ENCODE results near the gene KCNG2.

KCNG2 gene

DNA sequence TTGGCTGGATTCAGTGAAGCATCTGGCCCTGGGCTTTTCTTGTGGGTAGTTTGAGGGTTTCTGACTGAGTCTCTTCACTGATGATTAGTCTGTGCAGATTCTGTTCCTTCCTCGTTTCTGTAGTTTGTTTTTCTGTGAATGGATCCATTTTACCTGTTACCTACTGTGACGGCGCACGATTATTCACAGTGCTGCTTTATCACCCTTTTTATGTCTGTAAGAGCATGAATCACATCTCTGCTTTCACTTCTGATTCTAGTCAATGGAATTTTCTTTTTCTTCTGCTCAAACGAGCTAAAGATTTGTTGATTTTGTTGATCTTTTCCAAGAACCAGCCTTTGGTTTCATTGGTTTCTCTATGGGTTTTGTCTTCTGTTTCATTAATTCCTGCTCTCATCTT, 92.9 kb downstream of the KCNG2 start:
- H3K27me3 ChIP-seq (ENCODE audit: insufficient read depth, low read depth, severe bottlenecking), result no peaks in the 10 kb centered on the region
- no peak overlapping the region for H3K27ac ChIP-seq
- no peaks in the 10 kb centered on the region for H3K36me3 ChIP-seq
- no peak overlapping the region for H3K4me3 ChIP-seq (ENCODE audit: low read depth, low read length)
- peaks cover 59% of the 10 kb centered on the region for H3K9me3 ChIP-seq (ENCODE audit: severe bottlenecking)
- TF ChIP-seq, protein P1, sequence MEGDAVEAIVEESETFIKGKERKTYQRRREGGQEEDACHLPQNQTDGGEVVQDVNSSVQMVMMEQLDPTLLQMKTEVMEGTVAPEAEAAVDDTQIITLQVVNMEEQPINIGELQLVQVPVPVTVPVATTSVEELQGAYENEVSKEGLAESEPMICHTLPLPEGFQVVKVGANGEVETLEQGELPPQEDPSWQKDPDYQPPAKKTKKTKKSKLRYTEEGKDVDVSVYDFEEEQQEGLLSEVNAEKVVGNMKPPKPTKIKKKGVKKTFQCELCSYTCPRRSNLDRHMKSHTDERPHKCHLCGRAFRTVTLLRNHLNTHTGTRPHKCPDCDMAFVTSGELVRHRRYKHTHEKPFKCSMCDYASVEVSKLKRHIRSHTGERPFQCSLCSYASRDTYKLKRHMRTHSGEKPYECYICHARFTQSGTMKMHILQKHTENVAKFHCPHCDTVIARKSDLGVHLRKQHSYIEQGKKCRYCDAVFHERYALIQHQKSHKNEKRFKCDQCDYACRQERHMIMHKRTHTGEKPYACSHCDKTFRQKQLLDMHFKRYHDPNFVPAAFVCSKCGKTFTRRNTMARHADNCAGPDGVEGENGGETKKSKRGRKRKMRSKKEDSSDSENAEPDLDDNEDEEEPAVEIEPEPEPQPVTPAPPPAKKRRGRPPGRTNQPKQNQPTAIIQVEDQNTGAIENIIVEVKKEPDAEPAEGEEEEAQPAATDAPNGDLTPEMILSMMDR (IDR thresholded peaks at IDR 0.05; ENCODE audit: low read depth, low read length), result no peak
- no peak for DNase-seq

DNA sequence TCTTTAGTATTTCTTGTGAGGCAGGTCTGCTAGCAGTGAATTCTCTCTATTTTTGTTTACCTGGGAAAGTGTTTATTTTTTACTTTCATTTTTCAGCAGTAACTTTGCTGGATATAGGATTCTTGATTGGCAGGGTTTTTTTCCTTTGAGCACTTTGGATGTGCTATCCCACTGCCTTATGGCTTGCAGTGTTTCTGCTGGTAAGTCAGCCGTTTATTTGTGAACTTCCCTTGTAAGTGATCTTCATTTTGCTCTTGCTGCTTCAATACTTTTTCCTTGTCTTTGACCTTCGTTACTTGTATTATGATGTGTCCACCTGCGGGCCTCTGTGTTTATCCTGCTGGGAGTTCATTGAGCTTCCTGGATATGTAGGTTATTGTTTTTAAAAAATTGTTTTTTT, 99.0 kb downstream of the KCNG2 start:
- no peak overlapping the region for H3K27ac ChIP-seq
- no peak for DNase-seq
- H3K27me3 ChIP-seq (ENCODE audit: insufficient read depth, low read depth, severe bottlenecking), result no peaks in the 10 kb centered on the region
- TF ChIP-seq, protein P1 (IDR thresholded peaks at IDR 0.05; ENCODE audit: low read depth, low read length), result no peak
- H3K36me3 ChIP-seq, result peaks cover 26% of the 10 kb centered on the region
- no peak overlapping the region for H3K4me3 ChIP-seq (ENCODE audit: low read depth, low read length)
- H3K9me3 ChIP-seq (ENCODE audit: severe bottlenecking), result peaks cover 79% of the 10 kb centered on the region

DNA sequence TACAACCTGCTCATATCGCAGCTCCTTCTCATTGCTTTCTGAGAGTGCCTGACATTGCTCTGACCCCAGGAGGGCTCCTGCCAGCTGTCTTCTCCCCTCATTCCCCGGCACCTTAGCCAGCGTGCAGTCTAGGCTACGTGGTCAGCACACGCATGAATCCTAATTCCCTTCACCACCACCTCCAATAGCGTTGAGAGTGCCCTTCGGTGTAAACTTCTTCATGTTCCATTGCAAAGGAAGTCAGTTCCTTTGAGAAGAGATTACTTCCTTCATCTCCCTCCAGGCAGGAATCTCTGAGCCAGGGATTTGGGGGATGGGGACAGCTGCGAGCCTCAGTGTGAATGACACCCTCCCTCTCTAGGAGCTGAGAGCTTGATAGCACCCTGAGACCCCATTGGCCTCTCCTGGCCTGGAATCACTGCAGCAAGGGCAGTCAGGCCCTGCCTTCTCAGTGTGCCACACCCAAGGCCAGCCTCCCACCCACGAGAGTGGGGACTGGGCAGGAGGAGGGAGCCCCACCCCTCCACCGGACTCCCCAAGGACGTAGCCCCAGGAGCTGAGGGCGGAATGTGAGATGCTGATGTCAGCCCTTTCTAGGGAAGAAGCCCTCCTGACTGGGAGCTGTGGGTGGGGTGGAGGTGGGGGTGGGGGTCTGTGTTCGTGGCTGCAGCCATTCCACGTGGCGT, 100.3 kb downstream of the KCNG2 start:
- TF ChIP-seq, protein P1 (IDR thresholded peaks at IDR 0.05; ENCODE audit: low read depth, low read length), result no peak
- H3K9me3 ChIP-seq (ENCODE audit: severe bottlenecking), result peaks cover 74% of the 10 kb centered on the region
- DNase-seq, result peak; percentile 9
- H3K27me3 ChIP-seq (ENCODE audit: insufficient read depth, low read depth, severe bottlenecking), result no peaks in the 10 kb centered on the region
- H3K4me3 ChIP-seq (ENCODE audit: low read depth, low read length), result no peak overlapping the region
- H3K36me3 ChIP-seq, result peaks cover 39% of the 10 kb centered on the region
- no peak overlapping the region for H3K27ac ChIP-seq

DNA sequence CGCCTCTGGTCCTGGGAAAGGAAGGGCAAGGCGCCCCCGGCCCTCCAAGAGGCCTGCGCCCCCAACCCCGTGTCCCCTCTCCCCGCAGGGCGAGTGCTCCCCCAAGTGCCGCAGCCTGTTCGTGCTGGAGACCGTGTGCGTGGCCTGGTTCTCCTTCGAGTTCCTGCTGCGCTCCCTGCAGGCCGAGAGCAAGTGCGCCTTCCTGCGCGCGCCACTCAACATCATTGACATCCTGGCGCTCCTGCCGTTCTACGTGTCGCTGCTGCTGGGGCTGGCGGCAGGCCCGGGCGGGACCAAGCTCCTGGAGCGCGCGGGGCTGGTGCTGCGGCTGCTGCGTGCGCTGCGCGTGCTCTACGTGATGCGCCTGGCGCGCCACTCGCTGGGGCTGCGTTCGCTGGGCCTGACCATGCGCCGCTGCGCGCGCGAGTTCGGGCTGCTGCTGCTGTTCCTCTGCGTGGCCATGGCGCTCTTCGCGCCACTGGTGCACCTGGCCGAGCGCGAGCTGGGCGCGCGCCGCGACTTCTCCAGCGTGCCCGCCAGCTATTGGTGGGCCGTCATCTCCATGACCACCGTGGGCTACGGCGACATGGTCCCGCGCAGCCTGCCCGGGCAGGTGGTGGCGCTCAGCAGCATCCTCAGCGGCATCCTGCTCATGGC, 101.3 kb downstream of the KCNG2 start:
- Histone ChIP-seq H3K27ac (no peak overlapping the region), H3K9me3 (ENCODE audit: severe bottlenecking) (peaks cover 78% of the 10 kb centered on the region), H3K36me3 (peaks cover 49% of the 10 kb centered on the region), H3K27me3 (ENCODE audit: insufficient read depth, low read depth, severe bottlenecking) (no peaks in the 10 kb centered on the region), H3K4me3 (ENCODE audit: low read depth, low read length) (no peak overlapping the region)
- TF ChIP-seq, protein P1 (IDR thresholded peaks at IDR 0.05; ENCODE audit: low read depth, low read length), result no peak
- peak; percentile 9 for DNase-seq

DNA sequence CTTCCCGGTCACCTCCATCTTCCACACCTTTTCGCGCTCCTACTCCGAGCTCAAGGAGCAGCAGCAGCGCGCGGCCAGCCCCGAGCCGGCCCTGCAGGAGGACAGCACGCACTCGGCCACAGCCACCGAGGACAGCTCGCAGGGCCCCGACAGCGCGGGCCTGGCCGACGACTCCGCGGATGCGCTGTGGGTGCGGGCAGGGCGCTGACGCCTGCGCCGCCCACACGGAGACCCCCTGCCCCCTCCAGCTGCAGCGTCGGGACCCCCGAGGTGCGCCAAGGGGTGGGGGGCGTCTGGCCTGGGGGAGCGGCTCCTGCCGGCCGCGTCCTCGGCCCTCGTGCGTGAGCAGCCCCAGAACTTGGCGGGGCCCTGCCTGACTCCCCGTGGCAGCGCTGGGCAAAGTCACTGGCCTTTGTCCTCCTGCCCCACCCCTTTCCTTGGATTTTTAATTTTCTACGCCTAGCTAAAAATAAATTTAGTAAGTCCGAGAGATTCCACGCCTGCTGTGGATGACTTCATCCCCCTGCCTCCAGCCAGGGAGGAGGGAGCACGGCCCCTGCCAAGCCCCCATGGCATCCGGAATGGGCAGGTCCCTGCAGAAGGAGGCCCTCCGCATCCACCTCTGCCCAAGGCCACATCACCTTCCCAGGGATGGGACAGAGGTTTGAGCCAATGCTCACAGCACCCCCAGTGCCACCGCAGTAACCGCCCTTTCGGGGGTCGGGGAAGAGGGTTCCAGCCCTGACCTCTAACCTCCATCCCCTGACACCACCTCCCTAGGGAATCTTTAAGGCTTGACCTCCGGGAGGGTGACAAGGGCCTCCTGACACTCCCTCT, 102.1 kb downstream of the KCNG2 start:
- TF ChIP-seq, protein P1 (IDR thresholded peaks at IDR 0.05; ENCODE audit: low read depth, low read length), result no peak
- H3K4me3 ChIP-seq (ENCODE audit: low read depth, low read length), result no peak overlapping the region
- no peaks in the 10 kb centered on the region for H3K27me3 ChIP-seq (ENCODE audit: insufficient read depth, low read depth, severe bottlenecking)
- no peak overlapping the region for H3K27ac ChIP-seq
- H3K9me3 ChIP-seq (ENCODE audit: severe bottlenecking), result peaks cover 82% of the 10 kb centered on the region
- peaks cover 55% of the 10 kb centered on the region for H3K36me3 ChIP-seq
- no peak for DNase-seq

All from WERI-Rb-1 (cell line).